ENCODE measurements around the gene SLAMF9.

- TF ChIP-seq CTCF (IDR thresholded peaks at IDR 0.05), result no peak
- TF ChIP-seq EP300 (IDR thresholded peaks at IDR 0.05), result no peak
- no peak for TF ChIP-seq POLR2A (IDR thresholded peaks at IDR 0.05)
Observed at GRCh38 chr1:159928491-159929050, 25.5 kb downstream of the SLAMF9 start.

All from suprapubic skin (tissue), 3 donors.